PC-9 (cell line): Measurements from ENCODE around the gene CLCF1. TPM values are rescaled to one million over a fixed set of nuclear protein-coding genes. Genes with fewer than 3 reads are reported as not detected.

ENCODE experiments used
- BruUV-seq: library from RNA; stranded (reverse); fragments of 400-500 nt; replicated peaks from 2 replicates; lab custom pipeline; 2021; lab: Mats Ljungman, UMichigan
- CTCF ChIA-PET: fragments of 300-600 bp; sonication (Branson Sonifier 250); formaldehyde crosslinking; loops from one replicate; lab custom pipeline; 2022; ENCODE audit warnings: antibody characterized with exemption; lab: Charles Lee
- POLR2A ChIA-PET: fragments of 300-600 bp; sonication (Branson Sonifier 250); formaldehyde crosslinking; loops from one replicate; lab custom pipeline; 2022; ENCODE audit warnings: antibody characterized with exemption; ENCODE audit not compliant: unreplicated experiment; lab: Charles Lee
- DNase-seq, 2 experiments: peaks; one replicate each; pipeline versions ENCODE4 v3.0.0 to v3.0.0-alpha.2; 2015 to 2022; ENCODE audit warnings: mixed read lengths in 1 of 2
- H2AFZ ChIP-seq: fragments of 200-600 bp; sonication (generic); 2 replicates; pipeline ENCODE4 v1.8.1; 2017; ENCODE audit warnings: antibody characterized with exemption
- H3F3A ChIP-seq: fragments of 200-600 bp; sonication (generic); 2 replicates; pipeline ENCODE4 v1.8.1; 2017; ENCODE audit warnings: antibody characterized with exemption, mild to moderate bottlenecking, low read depth; ENCODE audit not compliant: insufficient read depth
- H3K27ac ChIP-seq: fragments of 200-600 bp; sonication (generic); 2 replicates; pipeline ENCODE4 v1.6.1; 2016; ENCODE audit warnings: mixed run types
- H3K27me3 ChIP-seq: fragments of 200-600 bp; sonication (generic); 2 replicates; pipeline ENCODE4 v1.6.1; 2016; ENCODE audit warnings: low read depth, mixed run types; ENCODE audit not compliant: insufficient read depth
- H3K36me3 ChIP-seq: fragments of 200-600 bp; sonication (generic); 2 replicates; pipeline ENCODE4 v1.6.1; 2016; ENCODE audit warnings: low read depth, mixed run types
- H3K4me1 ChIP-seq: fragments of 200-600 bp; sonication (generic); replicated peaks from 2 replicates; pipeline ENCODE4 v1.6.1; 2016; ENCODE audit warnings: mixed run types; ENCODE audit not compliant: insufficient read depth
- H3K4me2 ChIP-seq: fragments of 200-600 bp; sonication (generic); 2 replicates; pipeline ENCODE4 v1.6.1; 2017; ENCODE audit warnings: mixed run types
- H3K4me3 ChIP-seq: fragments of 200-600 bp; sonication (generic); 2 replicates; pipeline ENCODE4 v1.6.1; 2016; ENCODE audit warnings: mixed run types
- H3K79me2 ChIP-seq: fragments of 200-600 bp; sonication (generic); 2 replicates; pipeline ENCODE4 v1.6.1; 2017; ENCODE audit warnings: low read depth, mixed run types
- H3K9me2 ChIP-seq: fragments of 200-600 bp; sonication (generic); 2 replicates; pipeline ENCODE4 v1.8.1; 2017; ENCODE audit warnings: mild to moderate bottlenecking; ENCODE audit not compliant: insufficient read depth
- H3K9me3 ChIP-seq: fragments of 200-600 bp; sonication (generic); 2 replicates; pipeline ENCODE4 v1.8.1; 2016; ENCODE audit warnings: low read depth; ENCODE audit not compliant: insufficient read depth
- H4K20me1 ChIP-seq: fragments of 200-600 bp; sonication (generic); 2 replicates; pipeline ENCODE4 v1.8.1; 2017; ENCODE audit not compliant: insufficient read depth
- EZH2 ChIP-seq: fragments of 200-600 bp; sonication (generic); IDR thresholded peaks from 2 replicates; pipeline ENCODE4 v1.8.0; 2017; ENCODE audit warnings: antibody characterized with exemption, low read depth
- intact Hi-C: fragments of 100-400 bp; cut with micrococcal nuclease; formaldehyde crosslinking; loops from one replicate; pipeline ENCODE4 v1.10.0; 2022; ENCODE audit not compliant: unreplicated experiment
- total RNA-seq: library from RNA; stranded (reverse); gene quantifications from 2 replicates; pipeline ENCODE4 v1.2.3, GENCODE V29; 2021
- TF ChIP-seq, protein P1 (sequence below): fragments of 200-600 bp; sonication (generic); conservative IDR thresholded peaks from 2 replicates; pipeline ENCODE4 v1.6.1; 2017; ENCODE audit warnings: mixed run types, antibody characterized with exemption, mild to moderate bottlenecking, moderate library complexity

Gene CLCF1
- total RNA-seq, 1 experiment from 2014 or later, result 17.0 TPM

DNA sequence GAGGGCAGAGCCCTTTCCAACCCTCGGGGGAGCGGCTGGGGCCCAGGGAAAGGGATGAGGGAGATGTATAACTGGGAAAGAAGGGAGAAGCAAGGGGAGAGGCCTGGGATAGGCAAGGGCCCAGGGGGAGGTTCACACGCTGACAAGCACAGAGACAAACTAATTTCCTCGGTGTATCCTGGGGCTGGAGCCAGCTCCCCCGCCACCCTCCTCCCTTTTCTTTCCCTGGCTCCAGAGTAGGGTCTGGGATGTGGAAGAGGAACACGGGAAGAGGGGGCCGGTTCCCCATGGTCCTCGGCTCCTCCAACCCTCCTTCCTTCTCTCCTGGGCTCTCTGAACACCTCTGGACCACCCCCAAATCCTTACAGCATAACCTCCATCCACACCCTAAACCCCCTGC, 6.9 kb downstream of the CLCF1 start:
- Histone ChIP-seq H4K20me1 (peaks cover 57% of the 10 kb centered on the region), H3K4me1 (peaks cover 6% of the 10 kb centered on the region), H2AFZ (no peak overlapping the region), H3K9me2 (no peaks in the 10 kb centered on the region), H3K4me2 (no peak overlapping the region), H3K27me3 (no peaks in the 10 kb centered on the region), H3K79me2 (peaks cover 45% of the 10 kb centered on the region), H3F3A (peaks cover 55% of the 10 kb centered on the region), H3K9me3 (no peaks in the 10 kb centered on the region), H3K4me3 (no peak overlapping the region), H3K36me3 (peaks cover 19% of the 10 kb centered on the region), H3K27ac (no peak overlapping the region)
- DNase-seq, result no peak
- TF ChIP-seq, protein P1, sequence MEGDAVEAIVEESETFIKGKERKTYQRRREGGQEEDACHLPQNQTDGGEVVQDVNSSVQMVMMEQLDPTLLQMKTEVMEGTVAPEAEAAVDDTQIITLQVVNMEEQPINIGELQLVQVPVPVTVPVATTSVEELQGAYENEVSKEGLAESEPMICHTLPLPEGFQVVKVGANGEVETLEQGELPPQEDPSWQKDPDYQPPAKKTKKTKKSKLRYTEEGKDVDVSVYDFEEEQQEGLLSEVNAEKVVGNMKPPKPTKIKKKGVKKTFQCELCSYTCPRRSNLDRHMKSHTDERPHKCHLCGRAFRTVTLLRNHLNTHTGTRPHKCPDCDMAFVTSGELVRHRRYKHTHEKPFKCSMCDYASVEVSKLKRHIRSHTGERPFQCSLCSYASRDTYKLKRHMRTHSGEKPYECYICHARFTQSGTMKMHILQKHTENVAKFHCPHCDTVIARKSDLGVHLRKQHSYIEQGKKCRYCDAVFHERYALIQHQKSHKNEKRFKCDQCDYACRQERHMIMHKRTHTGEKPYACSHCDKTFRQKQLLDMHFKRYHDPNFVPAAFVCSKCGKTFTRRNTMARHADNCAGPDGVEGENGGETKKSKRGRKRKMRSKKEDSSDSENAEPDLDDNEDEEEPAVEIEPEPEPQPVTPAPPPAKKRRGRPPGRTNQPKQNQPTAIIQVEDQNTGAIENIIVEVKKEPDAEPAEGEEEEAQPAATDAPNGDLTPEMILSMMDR, result no peak
- TF ChIP-seq EZH2, result no peak
- intact Hi-C loops, result no loop called here
- CTCF ChIA-PET, result no interaction called here
- POLR2A ChIA-PET, result no interaction called here
- no TSS peak for BruUV-seq

DNA sequence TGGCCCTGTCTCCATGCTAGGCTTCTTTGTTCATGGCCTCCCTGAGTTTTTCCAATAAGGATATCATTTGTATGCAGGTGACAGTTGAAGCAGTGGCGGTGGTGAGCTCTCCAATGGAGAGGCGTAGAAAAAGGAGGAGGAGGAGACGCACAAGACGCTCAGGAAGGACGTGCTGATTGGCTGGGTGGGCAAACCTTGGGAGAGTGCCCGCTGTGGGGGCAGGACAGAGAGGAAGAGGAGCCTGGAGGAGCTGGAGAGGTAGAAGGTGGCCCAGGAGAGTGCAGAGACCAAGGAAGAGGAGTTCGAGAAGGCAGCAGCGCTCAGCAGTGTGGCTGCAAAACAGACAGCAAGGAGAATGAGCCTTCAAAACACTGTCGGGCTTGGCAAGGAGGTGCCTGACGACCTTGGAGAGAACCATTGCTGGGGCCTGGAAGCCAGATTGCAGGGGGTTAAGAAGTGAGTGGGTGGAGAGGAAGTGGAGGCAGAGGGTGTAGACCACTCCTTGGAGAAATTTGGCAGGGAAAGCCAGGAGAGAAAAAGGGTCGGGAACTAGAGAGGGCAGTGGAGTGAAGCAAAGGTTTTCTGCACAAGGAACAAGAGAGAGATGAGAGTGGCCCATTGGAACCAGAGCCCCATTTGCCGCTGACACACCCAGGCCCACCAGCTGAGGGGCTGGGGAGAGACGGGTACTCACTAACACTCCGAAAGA, 7.5 kb downstream of the CLCF1 start:
- H3K4me1 ChIP-seq, result no peaks in the 10 kb centered on the region
- BruUV-seq, result no TSS peak
- no peak overlapping the region for H2AFZ ChIP-seq
- H3K27me3 ChIP-seq, result no peaks in the 10 kb centered on the region
- no peak overlapping the region for H3K4me3 ChIP-seq
- H3K36me3 ChIP-seq, result peaks cover 19% of the 10 kb centered on the region
- CTCF ChIA-PET, result no interaction called here
- H3K9me2 ChIP-seq, result no peaks in the 10 kb centered on the region
- no peak overlapping the region for H3K4me2 ChIP-seq
- peaks cover 38% of the 10 kb centered on the region for H3K79me2 ChIP-seq
- POLR2A ChIA-PET, result interaction anchor here (0.6 kb wide), 1 partner anchor 8 kb away, joined by 4 read pairs; no protein-coding TSS in a partner anchor
- no peak for TF ChIP-seq EZH2
- TF ChIP-seq, protein P1, result no peak
- peaks cover 59% of the 10 kb centered on the region for H3F3A ChIP-seq
- intact Hi-C loops, result no loop called here
- peaks cover 51% of the 10 kb centered on the region for H4K20me1 ChIP-seq
- H3K27ac ChIP-seq, result no peak overlapping the region
- no peak for DNase-seq
- H3K9me3 ChIP-seq, result no peaks in the 10 kb centered on the region

DNA sequence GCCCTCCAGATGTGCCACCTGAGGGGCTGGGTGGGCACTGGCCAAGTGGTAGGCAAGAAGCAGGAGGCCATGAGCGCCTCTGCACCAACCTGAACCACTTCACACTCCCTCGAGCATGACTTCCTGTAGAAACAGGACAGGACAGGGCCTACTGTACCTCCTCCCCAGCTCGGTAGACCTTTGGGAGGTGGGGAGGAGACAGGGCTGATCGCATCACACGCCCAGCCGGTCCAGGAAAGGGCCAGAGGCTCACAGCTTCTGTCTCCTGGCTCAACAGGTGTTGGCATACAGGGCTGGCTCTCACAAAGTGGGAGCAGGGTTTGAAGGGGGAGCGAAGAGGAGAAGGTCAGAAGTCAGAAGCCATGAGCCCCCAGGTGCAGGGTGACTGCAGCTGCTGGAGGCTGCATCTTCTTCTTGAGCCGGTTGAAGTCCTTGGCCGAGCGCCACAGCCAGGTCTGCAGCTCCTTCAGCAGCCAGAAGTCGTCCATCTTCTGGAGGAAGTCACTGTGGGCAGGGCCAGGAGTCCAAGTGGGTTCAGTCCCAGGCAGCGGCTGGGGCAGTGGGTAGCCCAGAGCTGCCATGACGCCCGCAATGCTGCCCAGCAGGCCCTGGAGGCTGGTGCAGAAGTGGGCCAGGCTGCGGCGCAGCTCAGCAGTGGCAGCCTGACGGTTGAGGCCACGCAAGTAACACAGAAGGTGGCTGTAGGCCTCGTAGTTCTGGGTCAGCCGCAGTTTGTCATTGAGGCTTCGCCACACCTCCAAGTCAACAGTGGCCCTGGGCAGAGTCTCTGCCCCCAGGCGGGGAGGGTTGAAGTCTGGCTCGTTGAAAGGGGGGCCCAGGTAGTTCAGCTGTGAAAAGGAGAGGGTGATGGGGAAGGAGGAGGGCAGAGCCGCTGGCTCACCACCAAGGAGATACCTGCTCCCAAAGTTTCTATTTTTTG, 8.3 kb downstream of the CLCF1 start:
- H3K27me3 ChIP-seq, result no peaks in the 10 kb centered on the region
- no peaks in the 10 kb centered on the region for H3K9me3 ChIP-seq
- intact Hi-C loops, result no loop called here
- POLR2A ChIA-PET, result interaction anchor here (0.6 kb wide), 1 partner anchor 9 kb away, joined by 4 read pairs; no protein-coding TSS in a partner anchor
- DNase-seq, result no peak
- H3K4me2 ChIP-seq, result no peak overlapping the region
- peaks cover 45% of the 10 kb centered on the region for H4K20me1 ChIP-seq
- H3K4me3 ChIP-seq, result no peak overlapping the region
- peaks cover 19% of the 10 kb centered on the region for H3K36me3 ChIP-seq
- H3F3A ChIP-seq, result peaks cover 59% of the 10 kb centered on the region
- peaks cover 30% of the 10 kb centered on the region for H3K79me2 ChIP-seq
- CTCF ChIA-PET, result no interaction called here
- no peaks in the 10 kb centered on the region for H3K9me2 ChIP-seq
- no peak overlapping the region for H2AFZ ChIP-seq
- no TSS peak for BruUV-seq
- H3K27ac ChIP-seq, result no peak overlapping the region
- TF ChIP-seq, protein P1, result no peak
- TF ChIP-seq EZH2, result no peak
- no peaks in the 10 kb centered on the region for H3K4me1 ChIP-seq
